Anterior cingulate cortex (tissue), 58 donors: ENCODE measurements around the gene PKNOX2.

Source experiments
- DNase-seq, 58 donors: peaks; one replicate each; lab custom pipeline; 2025; lab: John Stamatoyannopoulos, UW

PKNOX2 gene

GRCh38 chr11:125448136-125448535 is 283.6 kb downstream of the PKNOX2 start:
- peak in 21 of 58 donors; percentile 16 to 72 (median 37) for DNase-seq

GRCh38 chr11:125449565-125449964 is 285.0 kb downstream of the PKNOX2 start:
- no peak for DNase-seq

GRCh38 chr11:125451400-125452124 is 287.0 kb downstream of the PKNOX2 start:
- DNase-seq, result peak; percentile 23 to 94 (median 84)

GRCh38 chr11:125452125-125452470 is 287.5 kb downstream of the PKNOX2 start:
- DNase-seq, result peak in 1 of 58 donors; percentile 19

GRCh38 chr11:125454047-125454446 is 289.5 kb downstream of the PKNOX2 start:
- no peak for DNase-seq

DNA sequence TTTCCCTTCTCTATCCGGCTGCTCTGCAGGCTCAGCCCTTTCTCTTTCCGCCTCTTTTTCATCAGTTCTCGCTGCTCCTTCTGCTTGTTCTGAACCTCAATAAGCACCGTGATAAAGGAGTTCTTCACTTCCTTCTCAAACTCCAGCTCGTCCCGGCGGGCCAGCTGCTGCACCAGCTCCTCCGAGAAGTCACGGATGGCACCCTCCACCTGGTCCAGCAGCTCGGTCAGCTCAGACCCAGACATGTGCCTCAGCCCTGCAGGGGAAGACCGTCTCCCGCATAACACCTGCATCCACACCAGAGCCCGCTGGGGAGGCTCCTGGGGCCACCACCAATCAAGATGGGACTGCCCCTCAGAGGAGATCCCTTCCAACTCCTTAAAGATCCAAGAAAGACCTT is 291.3 kb downstream of the PKNOX2 start:
- no peak for DNase-seq

GRCh38 chr11:125457814-125458343 is 293.3 kb downstream of the PKNOX2 start:
- DNase-seq, result peak in 50 of 58 donors; percentile 30 to 88 (median 66)

DNA sequence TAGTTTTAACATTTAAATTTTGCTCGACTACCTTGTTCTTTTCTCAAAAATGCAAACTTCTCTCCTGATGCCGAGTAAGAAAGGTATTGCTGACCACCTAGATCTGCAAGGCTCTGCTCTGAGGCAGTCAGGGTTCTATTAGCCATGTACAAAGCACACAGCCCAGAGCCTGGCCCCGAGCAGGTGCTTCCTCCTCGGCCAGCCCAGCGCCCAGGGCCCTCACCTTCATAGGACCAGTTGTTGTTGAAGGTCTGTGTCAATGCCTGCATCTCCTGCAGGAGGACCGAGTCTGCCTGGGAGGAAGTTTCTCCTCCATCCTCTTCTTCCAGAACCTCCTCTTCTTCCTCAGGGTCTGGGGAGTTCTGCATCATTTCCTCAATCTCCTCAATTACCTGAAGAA is 295.7 kb downstream of the PKNOX2 start:
- DNase-seq, result no peak

DNA sequence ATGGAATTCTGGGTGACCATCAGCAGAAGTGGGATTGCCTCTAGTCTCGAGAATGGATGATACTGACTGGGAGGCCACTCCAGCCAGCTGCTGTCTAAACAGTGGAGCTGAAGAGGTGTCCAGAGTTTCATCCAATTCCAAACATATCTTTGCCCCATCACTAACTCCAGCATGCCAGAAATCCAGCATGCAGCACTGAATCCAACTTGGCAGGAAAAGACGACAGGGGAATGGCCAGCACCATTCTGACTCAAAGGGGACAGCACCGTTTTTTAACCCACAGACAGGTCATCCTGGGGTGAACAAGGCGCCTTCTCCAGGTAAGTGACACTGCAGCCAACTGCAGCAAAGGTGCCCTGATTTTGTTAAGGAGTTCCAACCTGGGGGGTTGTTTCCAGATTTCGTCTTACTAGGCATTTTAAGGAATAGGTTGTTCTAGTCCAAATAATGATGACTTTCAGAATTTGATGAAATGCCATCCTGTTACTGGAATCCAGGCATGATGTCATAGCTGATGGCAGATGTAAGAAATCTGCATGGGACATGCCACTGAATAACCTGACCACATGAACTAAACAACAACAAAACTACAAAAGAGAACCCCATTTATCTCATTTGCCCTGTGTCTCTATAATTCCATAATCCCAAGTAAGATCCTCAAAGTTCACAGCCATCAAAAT is 299.2 kb downstream of the PKNOX2 start:
- DNase-seq, result no peak

- peak in 2 of 58 donors; percentile 18 to 22 for DNase-seq
These were observed 299.7 kb downstream of the PKNOX2 start for GRCh38 chr11:125464270-125464662.

- no peak for DNase-seq
These were observed 300.1 kb downstream of the PKNOX2 start for GRCh38 chr11:125464666-125465065.

DNA sequence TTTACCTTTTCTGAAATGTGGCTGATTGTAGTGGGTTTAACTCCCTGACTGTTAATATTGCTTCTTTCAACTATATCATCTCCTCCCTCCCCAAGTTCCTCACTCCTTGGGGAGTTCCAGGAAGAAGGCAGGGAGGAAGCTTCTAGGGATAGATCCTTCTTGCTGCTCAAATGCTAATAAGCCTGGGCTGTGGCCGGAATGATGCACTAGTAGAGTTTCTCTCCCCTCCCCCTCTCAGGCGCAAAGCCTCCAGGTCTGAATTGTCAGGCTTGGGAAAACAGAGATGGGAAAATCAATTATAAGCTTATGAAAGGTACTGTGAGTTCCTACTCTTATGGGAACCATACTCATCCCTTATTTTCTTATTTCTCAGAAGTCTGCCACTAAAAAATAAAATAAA is 300.7 kb downstream of the PKNOX2 start:
- peak in 1 of 58 donors; percentile 35 for DNase-seq

DNA sequence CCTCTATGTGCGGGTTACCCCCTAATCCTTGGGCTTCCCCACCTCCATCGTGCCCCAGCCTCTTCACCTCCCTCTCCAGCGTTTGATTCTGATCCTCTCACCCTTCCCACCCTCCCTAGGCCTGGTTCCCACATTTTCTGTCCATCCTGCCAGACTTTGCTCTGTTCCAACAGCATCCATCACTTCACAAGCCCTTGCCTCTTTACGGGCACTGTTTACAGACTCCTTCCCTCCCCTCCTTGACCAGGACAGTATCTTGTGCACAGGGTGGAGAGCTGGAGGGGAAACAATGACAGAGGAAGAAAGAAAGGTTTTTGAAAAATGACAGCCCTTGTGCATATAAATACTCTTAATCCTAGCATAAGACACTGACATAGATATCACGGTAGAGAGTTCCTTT is 301.1 kb downstream of the PKNOX2 start:
- DNase-seq, result no peak

DNA sequence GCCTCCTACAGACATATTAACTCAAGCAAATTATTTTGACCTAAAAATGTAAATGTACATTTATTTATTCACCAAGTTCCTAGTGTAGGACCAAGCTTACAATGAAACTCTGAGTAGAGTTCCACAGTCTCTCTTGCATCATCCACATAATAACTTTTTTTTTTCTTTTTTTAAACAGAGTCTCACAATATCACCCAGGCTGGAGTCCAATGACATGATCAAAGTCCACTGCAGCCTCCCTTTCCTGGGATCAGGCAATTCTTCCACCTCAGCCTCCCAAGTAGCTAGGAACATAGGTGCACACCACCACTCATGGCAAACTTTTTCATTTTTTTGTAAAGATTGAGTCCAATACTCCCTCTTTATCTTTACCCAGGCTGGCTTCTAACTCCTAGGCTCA is 303.5 kb downstream of the PKNOX2 start:
- no peak for DNase-seq

GRCh38 chr11:125468852-125469251 is 304.3 kb downstream of the PKNOX2 start:
- no peak for DNase-seq

DNA sequence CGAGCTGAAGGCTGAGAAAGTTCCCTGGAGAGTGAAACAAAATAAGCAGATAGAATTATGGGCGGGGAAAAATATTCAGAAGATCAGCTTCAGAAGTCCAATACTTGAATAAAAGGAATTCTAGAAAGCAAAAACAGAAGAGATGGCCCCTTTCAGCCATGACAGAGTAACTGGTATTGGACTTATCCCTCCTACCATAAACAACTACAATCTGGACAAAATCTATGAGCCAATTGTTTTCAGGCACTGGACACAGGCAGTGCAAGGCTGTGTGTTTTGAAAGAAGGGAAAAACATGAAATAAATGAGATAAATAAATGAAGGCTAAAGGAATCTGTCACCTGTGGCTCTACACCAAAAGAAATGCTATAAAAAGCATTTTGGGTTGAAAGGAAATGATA is 305.8 kb downstream of the PKNOX2 start:
- no peak for DNase-seq

DNA sequence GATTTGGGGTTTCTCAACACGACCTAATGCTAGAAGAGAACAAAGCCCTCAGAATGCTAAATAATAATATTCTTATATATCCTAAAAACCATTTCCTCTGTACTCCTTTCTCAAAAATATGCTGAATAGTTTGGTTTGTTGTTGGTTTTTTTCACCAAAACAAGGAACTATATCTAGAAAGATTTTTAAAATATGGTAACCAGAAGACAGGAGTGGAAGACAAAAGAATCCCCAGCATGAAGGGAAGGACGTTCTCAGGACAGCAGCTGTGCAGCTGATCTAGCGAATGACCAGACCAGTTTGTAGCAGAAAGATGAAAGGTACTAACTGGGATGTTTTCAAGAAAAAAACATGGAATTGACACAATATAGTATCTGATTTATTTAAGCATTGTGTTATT is 312.2 kb downstream of the PKNOX2 start:
- DNase-seq, result no peak

DNA sequence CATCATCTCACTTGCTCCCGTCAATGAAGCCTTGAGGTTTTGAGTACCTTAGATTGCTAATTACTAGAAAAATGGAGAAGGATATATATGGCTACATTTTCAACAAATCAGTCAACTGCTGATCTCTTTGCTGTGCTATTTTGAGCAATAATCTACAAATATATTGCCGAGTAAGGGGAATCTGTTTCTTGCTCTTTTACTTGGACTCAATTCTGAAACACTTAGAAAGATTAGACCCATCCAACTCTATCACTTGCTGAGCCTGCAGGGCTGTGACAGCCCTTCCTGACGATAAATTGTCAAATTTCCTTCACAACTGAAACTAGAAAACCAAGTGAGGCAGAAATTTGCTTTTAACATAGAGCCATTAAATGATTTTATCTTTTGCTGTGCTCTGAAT is 314.6 kb downstream of the PKNOX2 start:
- no peak for DNase-seq

GRCh38 chr11:125481531-125481930 is 317.0 kb downstream of the PKNOX2 start:
- DNase-seq, result peak in 53 of 58 donors; percentile 29 to 93 (median 76)
